Stimulated activated CD8-positive, alpha-beta memory T cell treated with anti-CD3 and anti-CD28 coated beads, Interleukin-12 subunit alpha, Interleukin-12 subunit beta, amount 100 ng/mL, for 1 hour (primary cell): ENCODE data around the gene FNDC7.
A peak's percentile ranks its signal among the peaks of the same experiment; 100 is the strongest.
"Not testable (repeated sequence)": the region's sequence is repeated elsewhere in the genome, so short reads cannot be mapped to it uniquely, and the experiment has no call there.

ENCODE experiments used
- DNase-seq: peaks from one replicate; pipeline ENCODE4 v3.0.0-alpha.2; 2020; ENCODE audit warnings: low read depth

FNDC7 gene

DNA sequence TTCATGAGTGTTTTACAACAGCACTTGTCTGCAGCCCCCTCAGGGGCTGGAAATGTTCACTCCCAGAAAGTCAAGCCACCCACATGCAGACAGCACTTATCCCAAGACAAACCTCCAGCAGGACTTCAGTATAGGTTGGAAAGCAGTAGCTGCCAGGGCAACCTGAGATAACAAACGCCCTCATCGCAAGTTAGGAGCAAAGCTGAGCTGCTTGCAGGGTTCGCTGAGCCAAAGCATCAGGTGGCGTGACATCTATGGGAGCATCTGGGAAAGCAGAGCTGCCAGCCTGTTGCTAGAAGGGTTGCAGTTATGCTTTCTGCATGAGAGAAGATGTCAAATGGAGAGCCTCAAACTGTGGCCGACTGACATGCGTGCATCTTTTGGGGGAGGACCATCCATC is 29.5 kb downstream of the FNDC7 start:
- DNase-seq: no peak

DNA sequence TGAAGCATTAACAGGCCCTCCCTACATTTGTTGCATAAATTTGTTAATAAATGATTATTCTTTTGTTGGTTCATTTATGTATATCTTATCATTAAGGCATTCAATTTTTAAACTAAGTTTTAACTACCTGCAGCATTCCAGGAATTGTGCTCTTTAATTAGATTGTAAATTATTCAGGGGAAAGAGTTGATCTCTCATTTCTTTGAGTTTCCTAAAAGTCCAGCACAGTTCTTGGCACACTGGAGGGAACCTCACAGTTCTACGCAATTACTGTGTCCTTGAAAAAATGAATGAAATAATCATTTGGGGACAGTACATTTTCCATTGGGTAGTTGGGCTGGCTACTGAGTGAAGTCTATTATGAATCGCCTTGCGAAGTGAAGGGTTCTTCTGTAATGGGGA is 33.3 kb downstream of the FNDC7 start:
- no peak for DNase-seq

DNA sequence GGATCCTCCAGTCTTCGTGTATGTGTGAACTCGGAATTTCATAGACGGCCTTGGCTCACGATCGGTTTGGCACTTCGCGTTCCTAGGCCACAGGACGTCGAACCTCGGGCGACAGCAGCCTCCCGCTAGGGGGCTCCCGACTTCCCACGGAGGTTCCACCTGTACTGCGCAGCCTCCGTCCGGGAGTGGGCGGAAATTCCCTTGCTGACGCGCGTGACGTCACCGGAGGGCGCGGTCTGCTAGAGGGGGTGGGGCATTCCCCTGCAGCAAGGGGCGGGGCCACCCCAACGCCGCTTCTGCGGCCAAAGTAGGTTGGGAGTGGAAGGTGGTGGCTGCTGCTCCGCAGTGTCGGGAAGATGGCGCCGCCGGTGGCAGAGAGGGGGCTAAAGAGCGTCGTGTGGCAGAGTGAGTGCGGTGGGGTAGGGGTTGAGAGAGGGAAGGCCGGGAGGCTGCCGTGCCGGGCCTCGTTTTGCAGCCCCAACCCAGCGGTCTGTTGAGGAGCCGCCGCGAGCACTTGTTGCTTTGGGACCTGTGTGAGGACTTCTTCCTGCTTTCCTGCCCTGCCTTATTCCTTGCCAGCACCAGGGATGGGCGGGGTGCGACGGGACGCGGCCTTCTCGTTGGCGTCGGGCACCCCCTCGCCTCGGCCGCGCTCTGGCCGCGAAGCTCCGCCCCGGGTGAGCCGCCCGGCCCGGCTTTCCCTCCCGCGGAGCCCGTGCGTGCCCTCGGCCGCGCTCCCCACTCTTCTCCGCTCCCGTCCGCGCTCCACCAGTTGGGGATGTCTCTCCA is 33.9 kb downstream of the FNDC7 start, which contains the start of gene STXBP3:
STXBP3 (plus strand) TSS at position 293 of the 789 bp plus-strand sequence; CDS start at position 357, 64 bp downstream.
- peak; percentile 100 for DNase-seq

DNA sequence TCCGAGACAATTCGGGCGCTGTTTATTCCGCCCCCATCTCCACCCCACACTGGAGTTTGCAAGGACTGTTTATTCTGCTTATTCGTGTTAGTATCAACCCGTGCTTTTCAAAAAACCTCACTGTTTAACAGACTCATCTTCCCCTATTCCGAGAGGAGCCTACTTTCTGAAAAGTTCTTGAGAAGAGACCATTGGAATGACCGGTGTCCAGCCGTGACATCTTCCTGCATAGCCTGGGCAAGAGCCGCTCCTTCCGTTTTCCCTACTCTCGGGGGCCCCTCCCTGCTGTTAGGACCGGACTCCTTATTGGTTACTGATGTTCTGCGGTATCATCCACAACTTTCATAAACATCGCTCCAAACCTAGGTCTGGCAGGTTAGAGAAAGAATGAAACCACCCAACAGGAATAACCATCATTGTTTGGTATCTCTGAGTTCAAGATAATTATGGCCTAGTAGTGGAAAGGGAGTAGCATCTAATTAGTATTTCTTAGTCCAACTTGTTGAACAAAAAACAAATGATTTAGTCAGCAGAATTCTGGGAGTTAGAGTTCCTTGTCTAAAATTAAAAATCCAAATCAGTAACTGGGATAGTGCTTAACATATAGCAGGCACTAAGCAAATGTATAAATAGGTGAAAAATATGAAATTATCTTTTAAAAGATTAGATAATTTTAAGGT is 34.6 kb downstream of the FNDC7 start:
- DNase-seq: peak; percentile 13

DNA sequence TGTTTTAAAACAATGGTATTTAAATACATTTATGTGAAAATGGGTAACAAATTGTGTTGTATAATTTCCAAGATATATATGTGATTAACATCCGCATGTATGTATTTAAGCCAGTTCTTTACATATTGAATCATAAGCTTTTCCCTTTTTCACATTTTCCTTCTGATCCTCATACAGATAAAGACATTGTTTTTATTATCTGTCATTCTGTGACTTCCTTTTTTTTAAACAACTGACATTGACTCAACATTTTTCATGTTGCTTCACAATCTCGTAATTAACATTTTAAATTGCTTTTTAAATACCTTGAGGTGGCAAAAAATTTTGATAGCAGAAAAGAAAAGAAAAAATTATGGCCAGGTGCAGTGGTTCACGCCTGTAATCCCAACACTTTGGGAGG is 35.2 kb downstream of the FNDC7 start:
- no peak for DNase-seq

DNA sequence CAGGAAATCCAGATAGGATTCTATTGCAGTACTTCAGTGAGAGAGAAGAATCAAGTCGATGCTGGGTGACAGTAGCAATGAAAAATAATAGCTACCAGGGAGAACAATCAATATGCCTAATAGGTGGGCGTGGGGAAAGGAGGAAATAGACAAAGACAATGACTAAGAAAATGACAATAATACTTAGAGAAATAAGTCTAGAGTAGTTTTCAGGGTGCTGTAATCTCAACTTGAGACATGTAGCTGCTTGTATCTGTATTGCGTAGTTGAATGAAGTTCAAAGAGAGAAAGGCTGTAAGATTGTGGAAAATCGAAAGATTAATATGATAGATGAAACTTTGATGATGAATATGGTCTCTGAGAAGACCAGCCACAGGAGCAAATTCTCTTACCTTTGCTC is 36.4 kb downstream of the FNDC7 start:
- DNase-seq: no peak

DNA sequence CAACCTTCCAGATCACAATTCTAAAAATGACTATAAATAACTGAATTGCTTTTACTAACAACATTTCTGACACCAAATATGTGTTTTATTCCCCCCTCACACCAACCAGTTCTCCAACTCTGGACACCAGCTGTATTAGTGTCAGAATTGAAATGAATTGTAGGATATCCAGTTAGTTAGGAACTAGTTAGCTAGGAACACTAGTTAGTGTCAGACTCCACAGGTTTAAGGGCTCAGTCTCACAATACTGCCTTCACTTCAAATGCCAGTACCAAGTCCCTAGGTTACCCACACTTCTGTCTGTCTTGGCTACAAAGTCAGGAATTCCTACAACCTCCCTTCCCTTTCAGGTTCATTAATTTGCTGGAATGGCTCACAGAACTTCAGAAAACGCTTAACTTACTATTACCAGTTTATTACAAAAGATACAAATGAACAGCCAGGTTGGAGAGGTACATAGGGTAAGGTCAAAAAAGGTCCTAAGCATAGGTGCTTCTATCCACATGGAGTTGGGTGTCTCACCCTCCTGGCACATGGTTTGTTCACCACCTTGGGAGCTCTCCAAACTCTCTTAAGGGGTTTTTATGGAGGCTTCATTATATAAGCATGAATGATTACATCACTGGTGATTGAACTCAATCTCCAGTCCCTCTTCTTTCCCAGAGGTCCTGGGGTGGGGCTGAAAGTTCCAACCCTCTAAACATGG is 37.9 kb downstream of the FNDC7 start:
- no peak for DNase-seq

DNA sequence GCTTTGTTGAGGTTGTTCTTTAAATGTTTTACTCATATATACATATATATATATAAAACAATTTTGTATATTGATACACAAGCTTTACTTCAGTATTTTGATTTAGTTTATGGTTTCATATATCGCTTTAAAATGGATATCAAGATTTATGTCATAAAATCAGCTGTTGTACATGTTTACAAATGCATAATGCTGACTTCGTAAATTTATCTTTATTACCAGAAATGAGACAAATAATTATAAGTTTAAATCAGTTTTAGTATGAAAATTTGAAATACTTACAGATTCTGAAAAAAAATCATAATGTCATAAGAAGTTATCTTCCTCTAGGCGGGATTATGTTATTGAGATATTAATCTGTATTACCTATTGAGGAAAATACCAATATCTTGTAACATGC is 40.7 kb downstream of the FNDC7 start:
- no peak for DNase-seq

DNA sequence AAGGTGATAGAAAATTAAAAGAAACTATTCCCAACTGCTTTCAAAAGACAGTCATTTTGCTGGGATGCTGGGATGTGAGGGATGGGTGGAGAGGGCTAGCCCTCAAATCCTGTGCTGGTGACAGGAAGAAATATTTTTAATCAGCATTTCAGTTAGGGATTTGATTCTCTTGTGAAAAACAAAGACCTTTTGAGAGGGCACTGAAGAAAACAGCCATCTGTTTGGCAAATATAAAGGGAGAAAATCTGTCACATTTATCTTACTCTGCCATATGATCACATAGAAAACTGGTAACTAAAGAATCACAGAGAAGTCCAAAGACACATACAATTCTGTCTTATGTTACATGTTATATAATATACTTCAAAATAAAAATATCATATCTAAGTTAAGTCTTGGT is 46.1 kb downstream of the FNDC7 start:
- DNase-seq: no peak

DNA sequence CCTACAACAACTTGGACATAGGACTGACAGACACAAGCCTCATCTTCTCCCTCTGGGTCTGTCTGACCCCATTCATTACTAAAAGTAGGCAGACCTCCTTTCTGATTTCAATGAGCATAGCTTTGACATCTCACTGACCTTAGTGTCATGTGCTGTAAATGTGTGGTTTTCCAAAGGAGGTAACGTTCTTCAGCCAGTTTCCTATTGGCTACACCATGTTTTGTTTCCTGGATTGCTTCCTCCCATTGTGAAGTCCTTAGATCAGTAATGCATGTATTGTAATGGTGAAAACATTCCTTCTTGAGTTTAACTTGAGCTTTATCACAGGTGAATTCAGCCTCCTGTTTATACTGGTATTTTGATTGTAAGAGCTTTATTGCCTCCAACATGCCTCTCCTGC is 54.4 kb downstream of the FNDC7 start:
- no peak for DNase-seq

DNA sequence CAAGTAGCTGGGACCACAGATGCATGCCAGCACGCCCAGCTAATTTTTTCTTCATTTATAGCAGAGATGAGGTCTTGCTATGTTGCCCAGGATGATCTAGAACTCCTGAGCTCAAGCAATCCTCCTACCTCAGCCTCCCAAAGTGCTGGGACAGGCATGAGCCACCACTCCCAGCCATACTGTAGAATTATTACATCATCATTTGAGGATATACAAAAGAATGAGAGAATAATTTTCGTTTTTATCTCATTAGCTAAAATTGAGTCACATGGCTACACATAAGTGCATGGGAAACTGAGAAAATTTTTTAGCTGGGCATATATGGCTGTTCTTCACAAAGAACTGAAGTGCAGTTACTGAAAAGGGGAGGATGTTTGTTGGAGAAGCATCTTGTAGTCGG is 55.0 kb downstream of the FNDC7 start:
- no peak for DNase-seq

DNA sequence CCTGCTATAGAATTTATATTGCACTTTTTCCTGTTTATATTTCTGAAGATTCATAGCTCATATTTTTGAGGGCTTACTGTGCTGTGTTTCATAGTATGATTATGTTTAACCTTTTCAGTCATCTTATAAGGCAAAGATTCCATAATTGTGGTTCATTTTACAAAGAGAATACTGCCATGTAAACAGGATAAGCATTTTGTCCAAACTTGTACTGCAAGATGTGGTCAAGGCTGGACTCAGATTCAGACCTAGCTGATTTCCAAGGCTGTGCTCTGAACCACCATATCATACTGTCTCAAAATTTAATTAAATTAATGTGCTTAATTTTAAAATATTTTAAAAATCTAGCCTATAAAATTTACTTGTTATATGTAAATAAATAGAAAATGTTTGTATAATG is 65.1 kb downstream of the FNDC7 start:
- DNase-seq: no peak

DNA sequence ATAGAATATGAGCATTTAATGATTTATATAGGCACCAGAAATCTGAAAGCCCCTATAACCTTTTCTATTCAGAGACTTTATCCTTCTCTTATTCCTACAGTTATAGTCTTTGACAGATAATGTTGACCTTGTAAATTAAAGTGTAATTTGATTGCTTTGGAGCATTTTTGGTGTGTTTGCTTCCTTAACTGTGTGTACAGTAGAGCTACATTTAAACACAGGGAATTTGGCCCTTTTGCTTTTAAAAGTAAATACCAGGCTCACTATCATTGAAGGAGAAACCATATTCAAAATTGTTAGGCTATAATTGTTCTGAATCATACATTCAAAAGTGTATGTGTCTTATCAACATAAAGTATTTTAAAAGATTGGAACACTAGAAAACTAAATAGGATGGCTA is 66.7 kb downstream of the FNDC7 start:
- no peak for DNase-seq

DNA sequence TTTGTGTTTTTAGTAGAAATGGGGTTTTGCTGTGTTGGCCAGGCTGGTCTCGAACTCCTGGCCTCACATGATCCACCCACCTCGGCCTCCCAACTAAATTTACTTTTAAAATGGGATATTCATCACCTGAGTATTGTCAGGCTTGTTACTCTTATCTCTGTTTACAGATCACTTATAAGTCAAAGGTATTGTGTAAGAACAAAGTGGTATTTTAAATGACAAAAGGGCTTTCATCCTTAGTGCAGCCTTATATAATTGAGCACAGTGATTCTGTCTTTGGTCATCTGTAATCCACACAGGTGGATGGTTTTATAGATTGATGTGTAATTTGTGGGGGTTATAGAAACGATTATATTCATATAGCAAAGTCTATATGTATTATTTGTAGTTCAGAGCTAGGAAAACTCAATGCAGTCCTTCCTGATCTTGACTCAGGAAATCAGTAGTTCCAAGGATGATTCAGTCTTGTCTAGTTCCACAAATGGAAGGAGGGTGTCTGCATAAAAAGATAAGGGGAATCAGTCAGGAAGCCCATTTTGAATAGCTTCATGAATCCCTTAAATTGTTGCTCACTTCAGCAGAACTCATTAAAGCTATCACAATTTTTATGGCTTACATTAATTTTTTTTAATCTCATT is 68.3 kb downstream of the FNDC7 start:
- no peak for DNase-seq

DNA sequence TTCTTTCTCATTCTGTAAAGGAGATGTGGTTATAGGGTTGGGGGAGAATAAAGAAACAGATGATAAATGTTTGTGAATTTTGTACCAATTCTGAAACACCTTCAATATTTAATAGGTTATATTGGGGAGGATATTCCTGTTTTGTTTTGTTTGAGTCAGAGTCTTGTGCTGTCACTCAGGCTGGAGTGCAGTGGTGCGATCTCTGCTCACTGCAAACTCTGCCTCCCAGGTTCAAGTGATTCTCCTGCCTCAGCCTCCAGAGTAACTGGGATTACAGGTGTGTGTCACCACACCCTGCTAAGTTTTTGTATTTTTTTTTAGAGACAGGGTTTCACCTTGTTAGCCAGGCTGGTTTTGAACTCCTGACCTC is 68.9 kb downstream of the FNDC7 start:
- DNase-seq: not testable (repeated sequence)

DNA sequence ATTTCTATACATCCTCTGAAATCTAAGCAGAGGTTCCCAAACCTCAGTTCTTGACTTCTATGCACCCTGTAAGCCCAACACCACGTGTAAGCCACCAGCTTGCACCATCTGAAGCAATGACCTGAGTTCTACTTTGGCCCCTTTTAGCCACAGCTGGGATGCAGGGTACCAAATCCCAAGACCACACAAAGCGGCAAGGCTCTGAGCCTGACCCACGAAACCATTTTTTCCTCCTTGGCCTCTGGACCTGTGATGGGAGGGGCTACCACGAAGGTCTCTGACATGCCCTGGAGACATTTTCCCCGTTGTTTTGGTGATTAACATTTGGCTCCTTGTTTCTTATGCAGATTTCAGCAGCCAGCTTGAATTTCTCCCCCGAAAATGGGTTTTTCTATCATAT is 72.6 kb downstream of the FNDC7 start:
- DNase-seq: no peak

DNA sequence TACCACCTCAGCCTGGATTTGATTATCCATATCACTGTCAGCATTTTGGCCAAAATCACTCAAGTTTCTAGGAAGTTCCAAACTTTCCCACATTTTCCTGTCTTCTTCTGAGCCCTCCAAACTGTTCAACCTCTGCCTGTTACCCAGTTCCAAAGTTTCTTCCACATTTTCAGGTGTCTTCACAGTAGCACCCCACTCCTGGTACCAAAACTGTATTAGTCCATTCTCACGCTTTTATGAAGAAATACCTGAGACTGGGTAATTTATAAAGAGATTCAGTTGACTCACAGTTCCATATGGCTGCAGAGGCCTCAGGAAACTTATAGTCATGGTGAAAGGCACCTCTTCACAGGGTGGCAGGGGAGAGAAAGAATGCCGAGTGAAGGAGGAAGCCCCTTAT is 73.2 kb downstream of the FNDC7 start:
- DNase-seq: no peak

DNA sequence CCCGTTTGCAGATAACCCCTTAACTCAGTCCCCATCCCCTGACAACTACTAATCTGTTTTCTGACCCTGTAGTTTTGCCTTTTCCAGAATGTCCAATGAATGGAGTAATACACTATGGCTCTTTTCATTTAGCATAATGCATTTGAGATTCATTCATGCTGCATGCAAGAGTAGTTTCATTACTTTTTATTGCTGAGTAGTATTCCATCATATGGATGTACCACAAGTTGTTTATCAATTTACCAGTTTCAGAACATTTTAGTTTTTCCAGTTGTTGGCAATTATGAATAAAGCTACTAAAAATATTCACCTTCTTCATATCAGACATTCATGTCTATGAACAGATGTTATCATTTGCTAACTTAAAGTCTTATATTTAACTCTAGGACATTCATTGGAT is 79.1 kb downstream of the FNDC7 start:
- DNase-seq: no peak
